OCI-LY3 (cell line): ENCODE results near the gene CYP4F11.
"Not testable (repeated sequence)": the region's sequence is repeated elsewhere in the genome, so short reads cannot be mapped to it uniquely, and the experiment has no call there.

Experiments used
- CTCF ChIP-seq: fragments of 200-600, 300-600 bp; sonication (generic); IDR thresholded peaks from 2 replicates; pipeline ENCODE4 v1.5.1; 2014; ENCODE audit warnings: antibody characterized with exemption, low read length, low read depth
- EZH2phosphoT487 ChIP-seq: fragments of 200-600 bp; shearing (Covaris generic); IDR thresholded peaks from 2 replicates; pipeline ENCODE4 v1.6.1; 2018; ENCODE audit warnings: antibody characterized with exemption, mixed run types, low read depth

DNA sequence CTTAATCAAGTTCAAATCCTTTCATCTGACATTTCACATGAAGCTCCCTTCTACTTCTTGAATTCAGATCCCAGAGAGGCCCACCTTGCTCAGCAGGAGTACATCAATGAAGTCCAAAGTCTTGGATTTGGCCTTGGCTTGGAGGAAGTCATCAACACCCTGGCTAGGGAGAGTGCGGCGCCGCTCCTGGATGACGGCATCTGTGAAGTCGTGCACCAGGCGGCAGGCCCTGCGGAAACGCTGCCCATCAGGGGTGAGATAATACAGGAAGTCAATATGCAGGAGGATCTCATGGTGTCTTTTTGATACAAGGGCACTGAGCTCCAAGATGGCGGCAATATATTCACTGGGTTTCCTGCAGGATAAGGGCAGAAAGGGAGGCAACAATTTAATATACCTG lies 45.0 kb downstream of the CYP4F11 start:
- TF ChIP-seq CTCF, EZH2phosphoT487: not testable (repeated sequence)
